Activated B cell treated with CpG ODN at 0.5 μM for 24 hours (primary cell): ENCODE results near the gene APBA2. TPM values are rescaled to one million over a fixed set of nuclear protein-coding genes. Genes with fewer than 3 reads are reported as not detected.

Source experiments
- ATAC-seq: fragments of 200-7000 bp; cut with Tn5 transposase; one replicate; pipeline ENCODE4 v1.10.0; 2021; ENCODE audit warnings: low read depth, mild to moderate bottlenecking, moderate library complexity
- CTCF ChIA-PET: fragments of 350-600 bp; sonication (Branson Sonifier 250); formaldehyde crosslinking; loops from one replicate; lab custom pipeline; 2021; ENCODE audit warnings: antibody characterized with exemption; lab: Charles Lee
- POLR2A ChIA-PET: fragments of 350-600 bp; sonication (Branson Sonifier 250); formaldehyde crosslinking; loops from one replicate; lab custom pipeline; 2021; ENCODE audit warnings: antibody characterized with exemption; lab: Charles Lee
- DNase-seq: peaks from one replicate; pipeline ENCODE4 v3.0.0; 2022
- H3K27ac Mint-ChIP-seq: one replicate; pipeline ENCODE4 v1.8.0; 2020; ENCODE audit warnings: mixed read lengths
- H3K27me3 Mint-ChIP-seq: one replicate; pipeline ENCODE4 v1.8.0; 2021; ENCODE audit warnings: mixed read lengths
- H3K36me3 Mint-ChIP-seq: one replicate; pipeline ENCODE4 v1.8.0; 2021; ENCODE audit warnings: low read depth, mixed read lengths
- H3K4me1 Mint-ChIP-seq: one replicate; pipeline ENCODE4 v1.8.0; 2021; ENCODE audit warnings: mixed read lengths
- H3K4me3 Mint-ChIP-seq: one replicate; pipeline ENCODE4 v1.8.0; 2020; ENCODE audit warnings: mild to moderate bottlenecking, mixed read lengths
- H3K9me3 Mint-ChIP-seq: one replicate; pipeline ENCODE4 v1.8.0; 2020; ENCODE audit warnings: mixed read lengths
- intact Hi-C: fragments of 100-400 bp; cut with micrococcal nuclease; formaldehyde crosslinking; loops from one replicate; pipeline ENCODE4 v1.15.1; 2024
- total RNA-seq: library from RNA; stranded (reverse); gene quantifications from 2 replicates; pipeline ENCODE4 v1.2.3, GENCODE V29; 2022
- TF ChIP-seq, protein P1 (sequence below): fragments of 200-600 bp; IDR thresholded peaks from one replicate; pipeline ENCODE4 v1.8.0; 2022; ENCODE audit warnings: antibody characterized with exemption, mild to moderate bottlenecking

APBA2 gene
- total RNA-seq, 1 donor from 2014 or later = not detected

DNA sequence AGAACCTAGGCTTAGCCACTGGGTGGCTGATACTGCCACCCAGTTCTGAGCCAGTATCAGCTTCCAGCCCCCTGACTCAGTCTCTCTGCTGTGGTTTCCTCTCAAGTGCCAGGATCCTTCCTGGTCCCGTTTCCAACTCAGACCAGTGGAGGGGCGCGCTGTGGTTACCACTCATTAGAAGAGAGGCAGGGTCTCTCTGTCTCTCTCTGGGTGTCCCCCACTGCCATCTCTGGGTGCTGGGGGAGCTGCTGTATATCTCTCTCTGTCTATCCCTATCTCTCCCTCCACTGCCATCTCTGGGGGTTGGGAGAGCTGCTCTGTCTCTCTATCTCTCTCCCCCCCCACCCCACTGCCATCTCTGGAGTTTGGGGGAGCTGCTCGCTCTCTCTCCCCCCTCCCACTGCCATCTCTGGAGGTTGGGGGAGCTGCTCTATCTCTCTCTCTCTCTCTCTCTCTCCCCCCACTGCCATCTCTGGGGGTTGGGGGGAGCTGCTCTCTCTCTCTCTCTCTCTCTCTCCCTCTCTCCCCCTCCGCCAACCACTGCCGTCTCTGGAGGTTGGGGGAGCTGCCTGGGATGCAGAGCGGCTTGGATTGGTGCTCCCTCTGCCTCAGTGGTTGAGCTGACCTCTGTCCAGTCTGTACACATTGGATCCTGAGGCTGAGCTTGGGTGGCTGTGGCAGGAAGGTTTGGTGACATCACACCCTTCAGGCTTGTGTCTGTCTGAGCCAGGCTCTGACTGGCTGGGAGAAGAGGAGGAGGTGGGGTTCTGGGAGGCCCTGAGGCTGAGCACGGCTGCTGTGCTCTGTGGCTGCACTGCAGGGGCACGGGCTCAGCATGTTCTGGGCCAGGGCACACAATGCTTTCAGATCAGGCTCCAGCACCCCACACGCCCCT, 98.9 kb downstream of the APBA2 start:
- no peak overlapping the region for H3K27ac Mint-ChIP-seq
- no peak overlapping the region for H3K4me3 Mint-ChIP-seq
- DNase-seq = no peak
- H3K4me1 Mint-ChIP-seq = no peaks in the 10 kb centered on the region
- no peaks in the 10 kb centered on the region for H3K27me3 Mint-ChIP-seq
- ChIA-PET POLR2A (no interaction called here), CTCF (no interaction called here)
- intact Hi-C loops = no loop called here
- H3K9me3 Mint-ChIP-seq = no peaks in the 10 kb centered on the region
- no peaks in the 10 kb centered on the region for H3K36me3 Mint-ChIP-seq
- no peak for ATAC-seq
- TF ChIP-seq, protein P1, sequence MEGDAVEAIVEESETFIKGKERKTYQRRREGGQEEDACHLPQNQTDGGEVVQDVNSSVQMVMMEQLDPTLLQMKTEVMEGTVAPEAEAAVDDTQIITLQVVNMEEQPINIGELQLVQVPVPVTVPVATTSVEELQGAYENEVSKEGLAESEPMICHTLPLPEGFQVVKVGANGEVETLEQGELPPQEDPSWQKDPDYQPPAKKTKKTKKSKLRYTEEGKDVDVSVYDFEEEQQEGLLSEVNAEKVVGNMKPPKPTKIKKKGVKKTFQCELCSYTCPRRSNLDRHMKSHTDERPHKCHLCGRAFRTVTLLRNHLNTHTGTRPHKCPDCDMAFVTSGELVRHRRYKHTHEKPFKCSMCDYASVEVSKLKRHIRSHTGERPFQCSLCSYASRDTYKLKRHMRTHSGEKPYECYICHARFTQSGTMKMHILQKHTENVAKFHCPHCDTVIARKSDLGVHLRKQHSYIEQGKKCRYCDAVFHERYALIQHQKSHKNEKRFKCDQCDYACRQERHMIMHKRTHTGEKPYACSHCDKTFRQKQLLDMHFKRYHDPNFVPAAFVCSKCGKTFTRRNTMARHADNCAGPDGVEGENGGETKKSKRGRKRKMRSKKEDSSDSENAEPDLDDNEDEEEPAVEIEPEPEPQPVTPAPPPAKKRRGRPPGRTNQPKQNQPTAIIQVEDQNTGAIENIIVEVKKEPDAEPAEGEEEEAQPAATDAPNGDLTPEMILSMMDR = no peak

DNA sequence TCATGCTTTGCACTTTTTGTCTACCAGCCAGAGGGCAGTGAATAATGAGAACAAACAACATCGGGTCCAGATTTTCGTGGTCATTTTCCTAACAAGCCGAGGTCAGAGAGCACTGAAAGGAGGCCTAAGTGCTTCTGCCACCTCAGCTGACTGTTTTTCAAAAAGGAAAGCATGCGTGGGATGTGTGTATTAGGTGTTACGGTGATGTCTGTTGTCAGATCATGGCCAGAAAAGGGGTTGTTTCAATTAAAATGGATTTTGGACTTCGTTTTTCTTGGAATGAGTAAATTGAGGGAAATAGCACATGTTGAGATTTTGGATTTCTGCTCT, 99.5 kb downstream of the APBA2 start:
- Mint-ChIP-seq H3K4me1 (no peaks in the 10 kb centered on the region), H3K36me3 (no peaks in the 10 kb centered on the region), H3K9me3 (no peaks in the 10 kb centered on the region), H3K4me3 (no peak overlapping the region), H3K27me3 (no peaks in the 10 kb centered on the region), H3K27ac (no peak overlapping the region)
- POLR2A ChIA-PET = no interaction called here
- CTCF ChIA-PET = no interaction called here
- TF ChIP-seq, protein P1 = no peak
- intact Hi-C loops = no loop called here
- ATAC-seq (no peak), DNase-seq (no peak)

DNA sequence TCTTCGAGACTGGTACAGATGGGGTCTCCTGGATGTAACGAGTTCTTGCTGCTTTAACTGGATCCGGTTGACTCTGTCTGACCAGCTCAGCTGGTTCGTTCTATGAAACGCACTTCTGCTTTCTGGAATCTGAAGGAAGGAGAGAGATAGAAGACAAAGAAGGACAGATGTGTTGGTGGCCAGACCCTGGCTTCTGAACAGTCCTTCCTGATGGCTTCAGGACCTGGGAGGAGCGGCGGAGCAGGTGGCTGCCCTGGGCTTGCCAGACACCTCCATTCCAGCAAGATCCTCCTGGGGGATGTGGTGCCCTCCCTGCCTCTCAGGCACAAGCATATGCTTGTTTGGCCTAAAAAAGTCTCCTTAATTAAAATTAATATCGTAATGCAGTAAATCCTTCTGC, 99.9 kb downstream of the APBA2 start:
- Mint-ChIP-seq H3K36me3 (no peaks in the 10 kb centered on the region), H3K9me3 (no peaks in the 10 kb centered on the region), H3K4me3 (no peak overlapping the region), H3K4me1 (no peaks in the 10 kb centered on the region), H3K27me3 (no peaks in the 10 kb centered on the region), H3K27ac (no peak overlapping the region)
- TF ChIP-seq, protein P1 = no peak
- intact Hi-C loops = no loop called here
- ChIA-PET POLR2A (no interaction called here), CTCF (no interaction called here)
- no peak for DNase-seq
- no peak for ATAC-seq

DNA sequence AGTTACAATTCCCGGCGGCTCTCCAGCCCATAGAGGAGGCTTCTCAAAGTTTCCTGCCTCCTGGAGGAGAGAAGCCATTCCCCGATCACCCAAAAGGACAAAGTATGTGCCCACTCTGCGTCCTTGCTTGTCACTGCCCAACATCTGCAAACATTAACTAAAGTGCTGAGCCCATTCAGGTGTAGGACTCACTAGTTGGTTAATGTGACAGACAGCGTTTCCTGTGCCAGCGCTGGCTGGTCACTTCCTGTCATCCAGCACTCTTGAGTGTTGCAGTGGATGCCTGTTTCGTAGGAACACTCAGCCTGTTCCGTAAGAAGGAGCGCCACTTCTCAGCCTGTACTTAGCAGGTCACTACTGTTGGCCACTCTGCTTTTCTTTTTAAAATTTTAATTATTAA, 100.3 kb downstream of the APBA2 start:
- H3K4me1 Mint-ChIP-seq = no peaks in the 10 kb centered on the region
- no peaks in the 10 kb centered on the region for H3K9me3 Mint-ChIP-seq
- CTCF ChIA-PET = no interaction called here
- ATAC-seq (no peak), DNase-seq (no peak)
- POLR2A ChIA-PET = no interaction called here
- no peak overlapping the region for H3K27ac Mint-ChIP-seq
- TF ChIP-seq, protein P1 = no peak
- intact Hi-C loops = no loop called here
- H3K4me3 Mint-ChIP-seq = no peak overlapping the region
- no peaks in the 10 kb centered on the region for H3K36me3 Mint-ChIP-seq
- no peaks in the 10 kb centered on the region for H3K27me3 Mint-ChIP-seq

DNA sequence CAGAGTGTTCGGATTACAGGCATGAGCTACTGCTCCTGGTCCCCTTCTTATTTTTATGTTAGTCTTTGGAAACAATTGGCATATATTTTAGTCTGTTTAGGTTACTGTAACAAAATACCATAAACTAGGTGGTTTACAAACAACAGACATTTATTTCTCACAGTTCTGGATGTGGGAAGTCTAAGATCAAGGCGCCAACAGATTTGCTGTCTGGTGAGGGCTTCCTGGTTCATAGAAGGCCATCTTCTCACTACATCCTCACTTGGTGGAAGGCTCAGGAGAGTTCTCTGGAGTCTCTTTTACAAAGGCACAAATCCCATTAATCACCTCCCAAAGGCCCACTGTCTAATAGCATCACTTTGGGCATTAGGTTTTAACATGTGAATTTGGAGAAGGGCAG, 101.0 kb downstream of the APBA2 start:
- Mint-ChIP-seq H3K27ac (no peak overlapping the region), H3K4me1 (no peaks in the 10 kb centered on the region), H3K27me3 (no peaks in the 10 kb centered on the region)

More for the DNA sequence above, 101.0 kb downstream of the APBA2 start:
- Mint-ChIP-seq H3K9me3 (no peaks in the 10 kb centered on the region), H3K4me3 (no peak overlapping the region), H3K36me3 (no peaks in the 10 kb centered on the region)
- POLR2A ChIA-PET = no interaction called here
- intact Hi-C loops = no loop called here
- ATAC-seq (no peak), DNase-seq (no peak)
- TF ChIP-seq, protein P1 = no peak
- CTCF ChIA-PET = no interaction called here
